PC-9 (cell line): ENCODE results near the gene SEMA5A. TPM values are rescaled to one million over a fixed set of nuclear protein-coding genes. Genes with fewer than 3 reads are reported as not detected.

ENCODE experiments used
- BruUV-seq: library from RNA; stranded (reverse); fragments of 400-500 nt; replicated peaks from 2 replicates; lab custom pipeline; 2021; lab: Mats Ljungman, UMichigan
- CTCF ChIA-PET: fragments of 300-600 bp; sonication (Branson Sonifier 250); formaldehyde crosslinking; loops from one replicate; lab custom pipeline; 2022; ENCODE audit warnings: antibody characterized with exemption; lab: Charles Lee
- POLR2A ChIA-PET: fragments of 300-600 bp; sonication (Branson Sonifier 250); formaldehyde crosslinking; loops from one replicate; lab custom pipeline; 2022; ENCODE audit warnings: antibody characterized with exemption; ENCODE audit not compliant: unreplicated experiment; lab: Charles Lee
- DNase-seq, 2 experiments: peaks; one replicate each; pipeline versions ENCODE4 v3.0.0 to v3.0.0-alpha.2; 2015 to 2022; ENCODE audit warnings: mixed read lengths in 1 of 2
- H2AFZ ChIP-seq: fragments of 200-600 bp; sonication (generic); 2 replicates; pipeline ENCODE4 v1.8.1; 2017; ENCODE audit warnings: antibody characterized with exemption
- H3F3A ChIP-seq: fragments of 200-600 bp; sonication (generic); 2 replicates; pipeline ENCODE4 v1.8.1; 2017; ENCODE audit warnings: antibody characterized with exemption, mild to moderate bottlenecking, low read depth; ENCODE audit not compliant: insufficient read depth
- H3K27ac ChIP-seq: fragments of 200-600 bp; sonication (generic); 2 replicates; pipeline ENCODE4 v1.6.1; 2016; ENCODE audit warnings: mixed run types
- H3K27me3 ChIP-seq: fragments of 200-600 bp; sonication (generic); 2 replicates; pipeline ENCODE4 v1.6.1; 2016; ENCODE audit warnings: low read depth, mixed run types; ENCODE audit not compliant: insufficient read depth
- H3K36me3 ChIP-seq: fragments of 200-600 bp; sonication (generic); 2 replicates; pipeline ENCODE4 v1.6.1; 2016; ENCODE audit warnings: low read depth, mixed run types
- H3K4me1 ChIP-seq: fragments of 200-600 bp; sonication (generic); replicated peaks from 2 replicates; pipeline ENCODE4 v1.6.1; 2016; ENCODE audit warnings: mixed run types; ENCODE audit not compliant: insufficient read depth
- H3K4me2 ChIP-seq: fragments of 200-600 bp; sonication (generic); 2 replicates; pipeline ENCODE4 v1.6.1; 2017; ENCODE audit warnings: mixed run types
- H3K4me3 ChIP-seq: fragments of 200-600 bp; sonication (generic); 2 replicates; pipeline ENCODE4 v1.6.1; 2016; ENCODE audit warnings: mixed run types
- H3K79me2 ChIP-seq: fragments of 200-600 bp; sonication (generic); 2 replicates; pipeline ENCODE4 v1.6.1; 2017; ENCODE audit warnings: low read depth, mixed run types
- H3K9me2 ChIP-seq: fragments of 200-600 bp; sonication (generic); 2 replicates; pipeline ENCODE4 v1.8.1; 2017; ENCODE audit warnings: mild to moderate bottlenecking; ENCODE audit not compliant: insufficient read depth
- H3K9me3 ChIP-seq: fragments of 200-600 bp; sonication (generic); 2 replicates; pipeline ENCODE4 v1.8.1; 2016; ENCODE audit warnings: low read depth; ENCODE audit not compliant: insufficient read depth
- H4K20me1 ChIP-seq: fragments of 200-600 bp; sonication (generic); 2 replicates; pipeline ENCODE4 v1.8.1; 2017; ENCODE audit not compliant: insufficient read depth
- EZH2 ChIP-seq: fragments of 200-600 bp; sonication (generic); IDR thresholded peaks from 2 replicates; pipeline ENCODE4 v1.8.0; 2017; ENCODE audit warnings: antibody characterized with exemption, low read depth
- intact Hi-C: fragments of 100-400 bp; cut with micrococcal nuclease; formaldehyde crosslinking; loops from one replicate; pipeline ENCODE4 v1.10.0; 2022; ENCODE audit not compliant: unreplicated experiment
- total RNA-seq: library from RNA; stranded (reverse); gene quantifications from 2 replicates; pipeline ENCODE4 v1.2.3, GENCODE V29; 2021
- TF ChIP-seq, protein P1 (sequence below): fragments of 200-600 bp; sonication (generic); conservative IDR thresholded peaks from 2 replicates; pipeline ENCODE4 v1.6.1; 2017; ENCODE audit warnings: mixed run types, antibody characterized with exemption, mild to moderate bottlenecking, moderate library complexity

Gene SEMA5A
- total RNA-seq, 1 experiment from 2014 or later = not detected

DNA sequence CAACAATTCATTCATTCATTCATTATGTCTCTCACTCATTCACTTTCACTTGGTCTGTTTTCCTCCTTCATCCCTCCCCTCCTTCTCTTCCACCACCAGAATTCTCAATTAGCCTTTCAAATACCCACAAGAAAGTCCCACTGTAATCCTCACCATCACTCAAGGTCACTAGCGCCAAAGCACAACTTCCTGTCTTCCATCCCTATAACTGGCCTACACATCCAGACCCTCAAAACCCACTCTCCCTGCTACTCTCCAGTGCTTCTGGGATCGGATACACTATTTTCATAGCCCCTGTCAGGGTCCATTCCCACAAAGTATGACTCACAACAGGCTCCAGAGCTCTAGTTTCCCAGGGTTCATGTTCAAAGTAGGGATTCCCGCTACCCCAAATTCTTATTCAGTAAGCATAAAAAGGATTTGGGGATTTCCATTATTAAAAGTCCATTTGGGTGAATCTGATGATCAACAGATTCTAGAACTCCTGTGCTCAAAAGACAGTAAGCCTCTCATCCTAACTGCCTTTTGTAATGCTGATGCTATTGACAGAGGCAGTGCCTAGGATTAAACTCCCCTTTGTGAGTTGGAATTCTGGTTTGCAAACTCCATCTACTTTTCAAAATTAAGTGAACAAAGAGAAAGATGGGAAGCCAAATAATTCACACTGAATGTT is 250.9 kb downstream of the SEMA5A start:
- TF ChIP-seq EZH2 = no peak
- TF ChIP-seq, protein P1, sequence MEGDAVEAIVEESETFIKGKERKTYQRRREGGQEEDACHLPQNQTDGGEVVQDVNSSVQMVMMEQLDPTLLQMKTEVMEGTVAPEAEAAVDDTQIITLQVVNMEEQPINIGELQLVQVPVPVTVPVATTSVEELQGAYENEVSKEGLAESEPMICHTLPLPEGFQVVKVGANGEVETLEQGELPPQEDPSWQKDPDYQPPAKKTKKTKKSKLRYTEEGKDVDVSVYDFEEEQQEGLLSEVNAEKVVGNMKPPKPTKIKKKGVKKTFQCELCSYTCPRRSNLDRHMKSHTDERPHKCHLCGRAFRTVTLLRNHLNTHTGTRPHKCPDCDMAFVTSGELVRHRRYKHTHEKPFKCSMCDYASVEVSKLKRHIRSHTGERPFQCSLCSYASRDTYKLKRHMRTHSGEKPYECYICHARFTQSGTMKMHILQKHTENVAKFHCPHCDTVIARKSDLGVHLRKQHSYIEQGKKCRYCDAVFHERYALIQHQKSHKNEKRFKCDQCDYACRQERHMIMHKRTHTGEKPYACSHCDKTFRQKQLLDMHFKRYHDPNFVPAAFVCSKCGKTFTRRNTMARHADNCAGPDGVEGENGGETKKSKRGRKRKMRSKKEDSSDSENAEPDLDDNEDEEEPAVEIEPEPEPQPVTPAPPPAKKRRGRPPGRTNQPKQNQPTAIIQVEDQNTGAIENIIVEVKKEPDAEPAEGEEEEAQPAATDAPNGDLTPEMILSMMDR = no peak
- POLR2A ChIA-PET = no interaction called here
- intact Hi-C loops = no loop called here

DNA sequence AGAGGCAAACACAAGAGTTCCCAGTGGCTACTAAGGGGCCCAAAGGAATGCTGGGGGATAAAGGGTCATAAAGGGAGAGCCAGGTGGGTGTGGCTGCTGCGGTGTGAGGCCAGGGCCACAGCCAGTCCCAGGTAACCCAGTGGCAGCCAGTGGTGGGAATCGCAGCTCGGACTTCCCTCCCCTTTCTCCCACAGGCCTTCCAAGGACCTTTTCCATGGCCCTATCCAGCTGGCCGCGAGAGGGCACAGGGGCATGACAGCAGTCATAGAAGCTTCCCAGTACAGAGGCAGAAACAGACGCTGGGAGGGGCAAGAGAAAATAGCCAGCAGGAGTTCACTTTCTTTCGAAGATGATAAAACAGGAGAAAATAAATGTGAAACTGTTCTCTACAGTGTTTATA is 257.6 kb downstream of the SEMA5A start:
- Histone ChIP-seq H3K4me3 (no peak overlapping the region), H3K79me2 (no peaks in the 10 kb centered on the region), H4K20me1 (no peaks in the 10 kb centered on the region), H3K27me3 (no peaks in the 10 kb centered on the region), H2AFZ (no peak overlapping the region), H3K4me2 (no peak overlapping the region), H3K4me1 (no peaks in the 10 kb centered on the region), H3K36me3 (no peaks in the 10 kb centered on the region), H3F3A (no peaks in the 10 kb centered on the region), H3K27ac (no peak overlapping the region), H3K9me3 (no peaks in the 10 kb centered on the region), H3K9me2 (no peaks in the 10 kb centered on the region)
- TF ChIP-seq EZH2 = no peak
- no TSS peak for BruUV-seq
- intact Hi-C loops = no loop called here
- ChIA-PET POLR2A (no interaction called here), CTCF (no interaction called here)
- no peak for DNase-seq

More for the DNA sequence above, 250.9 kb downstream of the SEMA5A start:
- no peaks in the 10 kb centered on the region for H3K4me1 ChIP-seq
- H3K27me3 ChIP-seq = no peaks in the 10 kb centered on the region
- CTCF ChIA-PET = no interaction called here
- no peaks in the 10 kb centered on the region for H4K20me1 ChIP-seq
- BruUV-seq = no TSS peak
- H3K9me3 ChIP-seq = peaks cover 5% of the 10 kb centered on the region; the same call in 1 of the 2 replicates
- no peaks in the 10 kb centered on the region for H3K36me3 ChIP-seq
- H3K27ac ChIP-seq = no peak overlapping the region
- peaks cover 6% of the 10 kb centered on the region; the same call in 1 of the 2 replicates for H3K9me2 ChIP-seq
- H3F3A ChIP-seq = no peaks in the 10 kb centered on the region; the same call in 1 of the 2 replicates
- no peak overlapping the region for H3K4me2 ChIP-seq
- no peaks in the 10 kb centered on the region for H3K79me2 ChIP-seq
- no peak overlapping the region for H3K4me3 ChIP-seq
- no peak for DNase-seq
- H2AFZ ChIP-seq = no peak overlapping the region

DNA sequence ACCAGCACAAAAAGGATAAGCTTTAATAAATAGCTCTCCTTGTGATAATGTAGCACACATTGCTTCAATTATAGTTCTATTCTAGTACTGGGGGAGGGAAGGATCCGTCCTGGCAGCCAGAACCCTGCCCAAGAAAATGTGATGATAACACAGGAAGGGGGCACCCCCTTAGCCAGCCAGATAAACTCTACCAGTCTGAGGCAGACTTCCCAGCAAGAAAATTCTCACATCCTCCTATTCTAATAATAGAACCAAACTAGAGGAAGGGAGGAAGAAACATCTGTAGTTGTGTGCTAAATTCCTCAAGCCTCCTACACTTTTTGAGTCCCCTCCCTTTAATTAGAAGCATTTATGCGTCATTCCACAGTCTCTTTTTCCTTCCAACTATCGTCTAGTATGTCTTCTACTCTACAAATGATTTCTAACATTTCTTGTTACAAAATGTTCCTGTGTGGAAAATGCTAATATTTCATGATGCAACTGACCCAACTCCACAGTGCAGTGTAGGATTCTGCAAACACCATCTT is 261.0 kb downstream of the SEMA5A start:
- POLR2A ChIA-PET = no interaction called here
- H4K20me1 ChIP-seq = no peaks in the 10 kb centered on the region
- intact Hi-C loops = no loop called here
- CTCF ChIA-PET = no interaction called here
- BruUV-seq = no TSS peak
- no peaks in the 10 kb centered on the region for H3K27me3 ChIP-seq
- no peaks in the 10 kb centered on the region for H3K36me3 ChIP-seq
- H3K4me1 ChIP-seq = no peaks in the 10 kb centered on the region
- no peak overlapping the region for H2AFZ ChIP-seq
- TF ChIP-seq, protein P1 = no peak
- TF ChIP-seq EZH2 = no peak
- H3F3A ChIP-seq = no peaks in the 10 kb centered on the region
- H3K9me2 ChIP-seq = no peaks in the 10 kb centered on the region
- H3K9me3 ChIP-seq = no peaks in the 10 kb centered on the region
- DNase-seq = no peak
- no peak overlapping the region for H3K27ac ChIP-seq
- H3K4me2 ChIP-seq = no peak overlapping the region
- H3K4me3 ChIP-seq = no peak overlapping the region
- no peaks in the 10 kb centered on the region for H3K79me2 ChIP-seq
